Measurements from ENCODE around the gene SLC8A1. TPM values are rescaled to one million over a fixed set of nuclear protein-coding genes. Genes with fewer than 3 reads are reported as not detected.

The SLC8A1 gene
- total and polyA plus RNA-seq, 3 donors from 2014 or later, result 1.4 to 3.6 (median 3.2) TPM

DNA sequence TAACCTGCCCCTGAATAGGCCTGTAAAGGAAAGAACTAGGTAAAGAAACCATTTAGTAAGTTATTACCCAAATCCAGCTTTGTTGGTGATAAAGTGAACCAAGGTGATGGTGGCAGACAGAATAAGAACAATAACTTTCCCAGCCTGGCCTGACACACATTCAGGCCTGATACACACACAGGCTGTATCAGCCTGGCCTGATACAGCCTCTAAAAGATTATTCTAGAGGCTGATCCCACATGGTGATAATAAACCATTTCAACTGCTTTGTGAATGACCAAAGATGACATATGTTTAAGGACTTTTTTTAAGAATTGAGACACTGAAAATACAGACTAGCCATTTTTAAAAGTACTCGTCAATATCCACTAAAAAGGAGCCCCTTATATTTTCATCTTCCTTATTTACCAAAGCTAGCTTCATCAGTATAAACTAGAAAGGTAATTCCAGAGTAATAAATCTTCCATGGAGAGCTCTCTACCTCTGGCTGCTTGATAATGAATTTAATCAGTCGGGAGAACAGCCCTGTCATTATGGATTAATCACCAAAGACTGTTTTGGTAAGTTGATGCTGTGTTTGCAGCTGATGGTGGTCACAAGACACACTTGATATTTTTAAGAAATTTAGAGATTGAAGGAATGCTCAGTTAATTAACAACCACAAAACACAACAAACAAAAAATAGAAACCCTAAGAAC, 77.2 kb downstream of the SLC8A1 start:
- intact Hi-C loops (cut with DNase I; ENCODE audit: low total_unique reads), result no loop called here
- no peaks in the 10 kb centered on the region for H3K36me3 ChIP-seq (ENCODE audit: low read depth, missing control alignments)
- no peak overlapping the region for H3K27ac ChIP-seq
- no peak for TF ChIP-seq POLR2A (IDR thresholded peaks at IDR 0.05)
- TF ChIP-seq, protein P1, sequence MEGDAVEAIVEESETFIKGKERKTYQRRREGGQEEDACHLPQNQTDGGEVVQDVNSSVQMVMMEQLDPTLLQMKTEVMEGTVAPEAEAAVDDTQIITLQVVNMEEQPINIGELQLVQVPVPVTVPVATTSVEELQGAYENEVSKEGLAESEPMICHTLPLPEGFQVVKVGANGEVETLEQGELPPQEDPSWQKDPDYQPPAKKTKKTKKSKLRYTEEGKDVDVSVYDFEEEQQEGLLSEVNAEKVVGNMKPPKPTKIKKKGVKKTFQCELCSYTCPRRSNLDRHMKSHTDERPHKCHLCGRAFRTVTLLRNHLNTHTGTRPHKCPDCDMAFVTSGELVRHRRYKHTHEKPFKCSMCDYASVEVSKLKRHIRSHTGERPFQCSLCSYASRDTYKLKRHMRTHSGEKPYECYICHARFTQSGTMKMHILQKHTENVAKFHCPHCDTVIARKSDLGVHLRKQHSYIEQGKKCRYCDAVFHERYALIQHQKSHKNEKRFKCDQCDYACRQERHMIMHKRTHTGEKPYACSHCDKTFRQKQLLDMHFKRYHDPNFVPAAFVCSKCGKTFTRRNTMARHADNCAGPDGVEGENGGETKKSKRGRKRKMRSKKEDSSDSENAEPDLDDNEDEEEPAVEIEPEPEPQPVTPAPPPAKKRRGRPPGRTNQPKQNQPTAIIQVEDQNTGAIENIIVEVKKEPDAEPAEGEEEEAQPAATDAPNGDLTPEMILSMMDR (IDR thresholded peaks at IDR 0.05), result no peak
- no peaks in the 10 kb centered on the region for H3K9me3 ChIP-seq
- H3K27me3 ChIP-seq, result no peaks in the 10 kb centered on the region
- no peak for DNase-seq
- H3K4me3 ChIP-seq, result no peak overlapping the region
- H3K4me1 ChIP-seq, result no peaks in the 10 kb centered on the region
- WGBS, 2 donors, result 76 to 85% methylated on average over 2 of the region's 2 CpGs

- H3K36me3 ChIP-seq (ENCODE audit: low read depth, missing control alignments), result no peaks in the 10 kb centered on the region
- no peaks in the 10 kb centered on the region for H3K27me3 ChIP-seq
- H3K4me1 ChIP-seq, result no peaks in the 10 kb centered on the region
- no peak overlapping the region for H3K4me3 ChIP-seq
- no peak overlapping the region for H3K27ac ChIP-seq
- no peak for DNase-seq
- H3K9me3 ChIP-seq, result no peaks in the 10 kb centered on the region
- intact Hi-C loops (cut with DNase I; ENCODE audit: low total_unique reads), result no loop called here
- no peak for TF ChIP-seq POLR2A (IDR thresholded peaks at IDR 0.05)
- TF ChIP-seq, protein P1 (IDR thresholded peaks at IDR 0.05), result no peak
- WGBS, 2 donors, result 57 to 68% methylated on average over 1 of the region's 1 CpG
Observed at GRCh38 chr2:40373111-40373510, 78.8 kb downstream of the SLC8A1 start.

GRCh38 chr2:40372283-40372985, 79.5 kb downstream of the SLC8A1 start:
- Histone ChIP-seq H3K9me3 (no peaks in the 10 kb centered on the region), H3K27me3 (no peaks in the 10 kb centered on the region), H3K4me3 (no peak overlapping the region), H3K4me1 (no peaks in the 10 kb centered on the region), H3K27ac (no peak overlapping the region), H3K36me3 (ENCODE audit: low read depth, missing control alignments) (no peaks in the 10 kb centered on the region)
- intact Hi-C loops (cut with DNase I; ENCODE audit: low total_unique reads), result no loop called here
- TF ChIP-seq POLR2A (IDR thresholded peaks at IDR 0.05), result no peak
- TF ChIP-seq, protein P1 (IDR thresholded peaks at IDR 0.05), result no peak
- 78 to 90% methylated on average over 5 of the region's 5 CpGs for WGBS, 2 donors
- no peak for DNase-seq

GRCh38 chr2:40371525-40372282, 80.2 kb downstream of the SLC8A1 start:
- TF ChIP-seq POLR2A (IDR thresholded peaks at IDR 0.05), result no peak
- TF ChIP-seq, protein P1 (IDR thresholded peaks at IDR 0.05), result no peak
- 32 to 50% methylated on average over 4 of the region's 4 CpGs for WGBS, 2 donors
- Histone ChIP-seq H3K4me3 (no peak overlapping the region), H3K36me3 (ENCODE audit: low read depth, missing control alignments) (no peaks in the 10 kb centered on the region), H3K27ac (no peak overlapping the region), H3K27me3 (no peaks in the 10 kb centered on the region), H3K9me3 (no peaks in the 10 kb centered on the region), H3K4me1 (no peaks in the 10 kb centered on the region)
- DNase-seq, result no peak
- intact Hi-C loops (cut with DNase I; ENCODE audit: low total_unique reads), result no loop called here

Measured in testis (tissue), 3 donors.